Spinal cord (tissue), 10 donors: ENCODE measurements around the gene OR4A5. TPM values are rescaled to one million over a fixed set of nuclear protein-coding genes. Genes with fewer than 3 reads are reported as not detected.
"Not testable (repeated sequence)": the region's sequence is repeated elsewhere in the genome, so short reads cannot be mapped to it uniquely, and the experiment has no call there.

ENCODE experiments used
- DNase-seq, 6 donors: peaks; one replicate each; pipeline versions ENCODE4 v3.0.0 to v3.0.0-alpha.2; 2013 to 2015; ENCODE audit warnings: low spot score in 6 of 6, low read depth in 4 of 6
- H3K27ac ChIP-seq: one replicate; pipeline ENCODE4 v1.5.1; 2013; ENCODE audit warnings: low read depth, low read length, control low read depth
- H3K27me3 ChIP-seq: one replicate; pipeline ENCODE4 v1.6.1; 2013; ENCODE audit warnings: low read length; ENCODE audit not compliant: control insufficient read depth, insufficient read depth
- H3K36me3 ChIP-seq: one replicate; pipeline ENCODE4 v1.6.1; 2013; ENCODE audit warnings: low read length; ENCODE audit not compliant: control insufficient read depth, insufficient read depth
- H3K4me1 ChIP-seq: one replicate; pipeline ENCODE4 v1.6.1; 2013; ENCODE audit warnings: low read length; ENCODE audit not compliant: control insufficient read depth, insufficient read depth
- H3K4me3 ChIP-seq: one replicate; pipeline ENCODE4 v1.5.1; 2013; ENCODE audit warnings: low read depth, low read length, control low read depth
- H3K9me3 ChIP-seq: one replicate; pipeline ENCODE4 v1.6.1; 2013; ENCODE audit warnings: low read length; ENCODE audit not compliant: control insufficient read depth, insufficient read depth
- WGBS: methylation state at CpG from one replicate; pipeline ENCODE4 v1.1.5; 2013; ENCODE audit warnings: missing lambda C conversion rate; ENCODE audit not compliant: insufficient coverage; 5-methylcytosine and 5-hydroxymethylcytosine counted together
- long read RNA-seq, 4 donors: transcript quantifications; one replicate each; lab custom pipeline, GENCODE V29; 2026
- polyA plus RNA-seq, 2 donors: library from polyadenylated mRNA; unstranded; fragments of 120-200 nt; gene quantifications; one replicate each; pipeline ENCODE4 v1.2.1, GENCODE V29; 2013; ENCODE audit not compliant: insufficient read length in 2 of 2
- total RNA-seq, 2 donors: library from RNA; depleted of rRNA in 1 of 2; stranded (reverse); fragments of 120-200 nt in 1 of 2; fragments of >200 nt in 1 of 2; gene quantifications; one replicate each; pipeline versions ENCODE4 v1.2.3 to v1.2.4, GENCODE V29; 2013 to 2014
- donor health status: healthy.

The OR4A5 gene
- total RNA-seq (not detected), polyA plus RNA-seq (not detected)
- long read RNA-seq, donor 1 = 0 reads
- long read RNA-seq, donor 2 = 0 reads
- long read RNA-seq, donor 3 = 0 reads
- long read RNA-seq, donor 4 = 0 reads

- not testable (repeated sequence) for H3K27ac ChIP-seq, DNase-seq, H3K4me1 ChIP-seq, H3K36me3 ChIP-seq, H3K9me3 ChIP-seq, H3K4me3 ChIP-seq, H3K27me3 ChIP-seq
- no CpG with 5 or more reads among the region's 1 CpG for WGBS
Observed at GRCh38 chr11:54706532-54706931, at the start of gene OR4A5. OR4A5 (plus strand) TSS chr11:54706832; CDS start chr11:54706885, 53 bp downstream.

- H3K27ac ChIP-seq, H3K9me3 ChIP-seq, DNase-seq, H3K36me3 ChIP-seq, H3K4me3 ChIP-seq, H3K4me1 ChIP-seq, H3K27me3 ChIP-seq: not testable (repeated sequence)
- 80% methylated on average over 1 of the region's 5 CpGs for WGBS
Observed at GRCh38 chr11:54720094-54720493, 13.5 kb downstream of the OR4A5 start.

Other genes with a start within 250 kb of the OR4A5 start
- not detected for gene OR4C46, start 102.8 kb upstream of the OR4A5 start, total RNA-seq
- gene OR4C46, start 102.8 kb upstream of the OR4A5 start, polyA plus RNA-seq = not detected